Right kidney (tissue), 1 donor: Measurements from ENCODE around the gene MMEL1.
"Not testable (repeated sequence)": the region's sequence is repeated elsewhere in the genome, so short reads cannot be mapped to it uniquely, and the experiment has no call there.

ENCODE experiments used
- DNase-seq: peaks from one replicate; pipeline ENCODE4 v3.0.0-alpha.2; 2016

MMEL1 gene

GRCh38 chr1:2628933-2629626, 3.7 kb downstream of the MMEL1 start:
- no peak for DNase-seq

GRCh38 chr1:2628191-2628932, 4.5 kb downstream of the MMEL1 start:
- no peak for DNase-seq

GRCh38 chr1:2627746-2628145, 5.1 kb downstream of the MMEL1 start:
- no peak for DNase-seq

- DNase-seq: not testable (repeated sequence)
Observed at GRCh38 chr1:2625748-2626147, 7.1 kb downstream of the MMEL1 start.

- no peak for DNase-seq
Observed at GRCh38 chr1:2625311-2625710, 7.5 kb downstream of the MMEL1 start.

GRCh38 chr1:2624735-2625300, 8.0 kb downstream of the MMEL1 start:
- no peak for DNase-seq

- DNase-seq: no peak
Observed at GRCh38 chr1:2623571-2624337, 9.1 kb downstream of the MMEL1 start.

- no peak for DNase-seq
Observed at GRCh38 chr1:2617971-2618470, 14.8 kb downstream of the MMEL1 start.

- DNase-seq: no peak
Observed at GRCh38 chr1:2614145-2614544, 18.7 kb downstream of the MMEL1 start.

GRCh38 chr1:2612591-2613365, 20.0 kb downstream of the MMEL1 start:
- no peak for DNase-seq

GRCh38 chr1:2611621-2612437, 21.0 kb downstream of the MMEL1 start:
- DNase-seq: no peak

GRCh38 chr1:2611031-2611501, 21.8 kb downstream of the MMEL1 start:
- DNase-seq: peak; percentile 44

- DNase-seq: no peak
Observed at GRCh38 chr1:2610036-2610959, 22.5 kb downstream of the MMEL1 start.

GRCh38 chr1:2609319-2610035, 23.3 kb downstream of the MMEL1 start:
- no peak for DNase-seq

- DNase-seq: no peak
Observed at GRCh38 chr1:2607641-2608091, 25.1 kb downstream of the MMEL1 start.

- no peak for DNase-seq
Observed at GRCh38 chr1:2606881-2607621, 25.8 kb downstream of the MMEL1 start.

GRCh38 chr1:2606396-2606880, 26.4 kb downstream of the MMEL1 start:
- no peak for DNase-seq
